Thoracic aorta (tissue), 2 donors: ENCODE measurements around the gene UBAP2L. TPM values are rescaled to one million over a fixed set of nuclear protein-coding genes. Genes with fewer than 3 reads are reported as not detected.
A peak's percentile ranks its signal among the peaks of the same experiment; 100 is the strongest.

Source experiments
- ATAC-seq: fragments of 150-250 bp; one replicate; pipeline ENCODE4 v1.8.0; 2017; ENCODE audit warnings: low read depth; ENCODE audit not compliant: insufficient number of reproducible peaks, low FRiP score
- DNase-seq: peaks from one replicate; pipeline ENCODE4 v3.0.0-alpha.2; 2020; ENCODE audit warnings: low spot score
- H3K27ac ChIP-seq, 2 donors: fragments of 200-600 bp; sonication (generic); 1 replicate in 1 of 2; 2 replicates in 1 of 2; pipeline ENCODE4 v1.5.1; 2016; ENCODE audit warnings: mild to moderate bottlenecking in 2 of 2, moderate library complexity in 2 of 2
- H3K27me3 ChIP-seq: fragments of 200-600 bp; sonication (generic); replicated peaks from 2 replicates; pipeline ENCODE4 v1.6.0; 2016; ENCODE audit warnings: mild to moderate bottlenecking; ENCODE audit not compliant: insufficient read depth
- H3K36me3 ChIP-seq: fragments of 200-600 bp; sonication (generic); one replicate; pipeline ENCODE4 v1.5.1; 2016
- H3K4me1 ChIP-seq, 2 donors: fragments of 200-600 bp; sonication (generic); 1 replicate in 1 of 2; 2 replicates in 1 of 2; pipeline versions ENCODE4 v1.5.1 to v1.6.0; 2016; ENCODE audit warnings: low read depth in 2 of 2, mild to moderate bottlenecking in 1 of 2; ENCODE audit not compliant: control insufficient read depth in 1 of 2
- H3K4me3 ChIP-seq: fragments of 200-600 bp; sonication (generic); 2 replicates; pipeline ENCODE4 v1.5.1; 2016; ENCODE audit warnings: mild to moderate bottlenecking
- H3K9me3 ChIP-seq: fragments of 200-600 bp; sonication (generic); 2 replicates; pipeline ENCODE4 v1.5.1; 2016
- CTCF ChIP-seq: fragments of 200-600 bp; sonication (generic); IDR thresholded peaks from one replicate; pipeline ENCODE4 v1.5.1; 2019; ENCODE audit warnings: antibody characterized with exemption
- total RNA-seq, 2 donors: library from RNA; depleted of rRNA; stranded (reverse); fragments of >200 nt; gene quantifications; one replicate each; pipeline versions ENCODE4 v1.1.0 to v1.2.3, GENCODE V29; 2016

UBAP2L gene
- total RNA-seq, 2 donors from 2014 or later: 92.1 to 119 TPM

GRCh38 chr1:154178013-154178412, 42.7 kb upstream of the UBAP2L start:
- peaks cover 45 to 56% of the 10 kb centered on the region in 2 donors for H3K4me1 ChIP-seq
- TF ChIP-seq CTCF: no peak
- DNase-seq: no peak
- no peak overlapping the region for H3K27ac ChIP-seq
- peaks cover 9% of the 10 kb centered on the region for H3K36me3 ChIP-seq
- no peak overlapping the region for H3K4me3 ChIP-seq
- H3K27me3 ChIP-seq: no peaks in the 10 kb centered on the region
- H3K9me3 ChIP-seq: no peaks in the 10 kb centered on the region
- no peak for ATAC-seq

- Histone ChIP-seq H3K4me3 (no peak overlapping the region), H3K36me3 (peaks cover 5% of the 10 kb centered on the region), H3K27ac (no peak overlapping the region), H3K27me3 (no peaks in the 10 kb centered on the region), H3K4me1 (peaks cover 48 to 56% of the 10 kb centered on the region in 2 donors), H3K9me3 (no peaks in the 10 kb centered on the region)
- no peak for ATAC-seq
- TF ChIP-seq CTCF: no peak
- DNase-seq: no peak
Measured at GRCh38 chr1:154178911-154179811, 41.6 kb upstream of the UBAP2L start.

GRCh38 chr1:154179946-154180687, 40.6 kb upstream of the UBAP2L start:
- ATAC-seq: no peak
- no peak for TF ChIP-seq CTCF
- peak overlapping the region; percentile 5 for H3K4me3 ChIP-seq
- H3K36me3 ChIP-seq: no peaks in the 10 kb centered on the region
- H3K27me3 ChIP-seq: no peaks in the 10 kb centered on the region
- DNase-seq: no peak
- H3K4me1 ChIP-seq: peaks cover 48 to 56% of the 10 kb centered on the region in 2 donors
- no peaks in the 10 kb centered on the region for H3K9me3 ChIP-seq
- H3K27ac ChIP-seq: no peak overlapping the region

GRCh38 chr1:154181944-154182343, 38.8 kb upstream of the UBAP2L start:
- DNase-seq (no peak), ATAC-seq (no peak)
- Histone ChIP-seq H3K4me1 (peaks cover 42 to 53% of the 10 kb centered on the region in 2 donors), H3K4me3 (peak overlapping the region; percentile 80), H3K36me3 (no peaks in the 10 kb centered on the region), H3K27me3 (no peaks in the 10 kb centered on the region), H3K27ac (peak overlapping the region; percentile 65 to 79), H3K9me3 (no peaks in the 10 kb centered on the region)
- no peak for TF ChIP-seq CTCF
